ENCODE results near the gene ATP6V1C2. TPM values are rescaled to one million over a fixed set of nuclear protein-coding genes. Genes with fewer than 3 reads are reported as not detected.

The ATP6V1C2 gene
- total and polyA plus RNA-seq, 2 donors (not counting 3 experiments of a cell fraction or from before 2014, with no cell fraction given) = 0.03 to 0.13 TPM

DNA sequence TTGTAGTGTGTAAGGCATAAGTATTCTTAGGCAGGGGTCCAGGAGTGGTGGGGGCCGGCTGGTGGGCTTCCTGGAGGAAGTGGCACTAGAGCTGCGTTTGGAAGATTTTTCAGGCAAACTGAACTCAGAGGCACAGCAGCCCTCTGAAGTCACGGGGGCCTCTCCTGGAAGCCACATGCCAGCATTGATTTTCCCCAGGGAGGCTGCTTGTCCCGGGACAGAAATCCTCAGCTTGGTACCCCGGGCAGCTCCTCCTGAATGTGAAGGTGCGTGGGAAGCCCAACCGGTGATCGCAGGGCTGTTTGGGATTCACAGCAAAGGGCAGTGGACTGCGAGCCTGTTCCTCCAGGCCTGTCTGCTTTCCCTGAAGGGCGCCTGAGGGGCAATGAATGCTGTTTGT lies 92.7 kb downstream of the ATP6V1C2 start:
- BruUV-seq (replicated peaks) = no TSS peak
- intact Hi-C loops (cut with micrococcal nuclease) (loop anchor here (5.0 kb wide), 1 partner anchor 528 kb away; the partner anchor contains the start of gene ROCK2), dilution Hi-C loops (cut with MboI; ENCODE audit: extremely low pct_ligation_motif_present, low sequenced_read_pairs) (no loop called here)
- H3K4me2 ChIP-seq (ENCODE audit: insufficient read depth, low read length) = no peak overlapping the region
- peak overlapping the region; percentile 70 for H2AFZ ChIP-seq (ENCODE audit: low read depth, low read length)
- H3K27ac ChIP-seq (ENCODE audit: insufficient read depth, low read depth, low read length) = peak overlapping the region; percentile 5
- no peak for FAIRE-seq
- peaks cover 34% of the 10 kb centered on the region for H3K4me1 ChIP-seq (ENCODE audit: control insufficient read depth, extremely low read depth, insufficient read depth, low read length)
- TF ChIP-seq, protein P1, sequence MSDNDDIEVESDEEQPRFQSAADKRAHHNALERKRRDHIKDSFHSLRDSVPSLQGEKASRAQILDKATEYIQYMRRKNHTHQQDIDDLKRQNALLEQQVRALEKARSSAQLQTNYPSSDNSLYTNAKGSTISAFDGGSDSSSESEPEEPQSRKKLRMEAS (IDR thresholded peaks at IDR 0.05; ENCODE audit: insufficient read depth, insufficient read length) = no peak
- TF ChIP-seq, protein P2, sequence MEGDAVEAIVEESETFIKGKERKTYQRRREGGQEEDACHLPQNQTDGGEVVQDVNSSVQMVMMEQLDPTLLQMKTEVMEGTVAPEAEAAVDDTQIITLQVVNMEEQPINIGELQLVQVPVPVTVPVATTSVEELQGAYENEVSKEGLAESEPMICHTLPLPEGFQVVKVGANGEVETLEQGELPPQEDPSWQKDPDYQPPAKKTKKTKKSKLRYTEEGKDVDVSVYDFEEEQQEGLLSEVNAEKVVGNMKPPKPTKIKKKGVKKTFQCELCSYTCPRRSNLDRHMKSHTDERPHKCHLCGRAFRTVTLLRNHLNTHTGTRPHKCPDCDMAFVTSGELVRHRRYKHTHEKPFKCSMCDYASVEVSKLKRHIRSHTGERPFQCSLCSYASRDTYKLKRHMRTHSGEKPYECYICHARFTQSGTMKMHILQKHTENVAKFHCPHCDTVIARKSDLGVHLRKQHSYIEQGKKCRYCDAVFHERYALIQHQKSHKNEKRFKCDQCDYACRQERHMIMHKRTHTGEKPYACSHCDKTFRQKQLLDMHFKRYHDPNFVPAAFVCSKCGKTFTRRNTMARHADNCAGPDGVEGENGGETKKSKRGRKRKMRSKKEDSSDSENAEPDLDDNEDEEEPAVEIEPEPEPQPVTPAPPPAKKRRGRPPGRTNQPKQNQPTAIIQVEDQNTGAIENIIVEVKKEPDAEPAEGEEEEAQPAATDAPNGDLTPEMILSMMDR (IDR thresholded peaks at IDR 0.05; ENCODE audit: extremely low read depth in 1 of 2, insufficient read depth in 1 of 2, low read depth in 1 of 2, low read length in 2 of 2) = no peak
- TF ChIP-seq FOS (IDR thresholded peaks at IDR 0.05; ENCODE audit: borderline replicate concordance, insufficient read depth, low read length) (no peak), POLR2AphosphoS5 (IDR thresholded peaks at IDR 0.05; ENCODE audit: insufficient read depth, low read depth, low read length) (no peak), GATA2 (IDR thresholded peaks at IDR 0.05; ENCODE audit: insufficient read depth, insufficient read length, low read depth, low read length) (no peak), MYC (IDR thresholded peaks at IDR 0.05; ENCODE audit: low read depth, low read length) (no peak), POLR2A (IDR thresholded peaks at IDR 0.05; ENCODE audit: low read depth, low read length) (no peak), JUN (IDR thresholded peaks at IDR 0.05; ENCODE audit: borderline replicate concordance, insufficient read depth, insufficient read length, low read depth) (no peak), EZH2 (IDR thresholded peaks at IDR 0.05; ENCODE audit: borderline replicate concordance, low read depth, low read length, severe bottlenecking) (no peak)
- no peaks in the 10 kb centered on the region for H3K9me3 ChIP-seq (replicated peaks; ENCODE audit: control insufficient read depth, insufficient read depth, low read length)
- CTCF ChIA-PET = interaction anchor here (1.2 to 4.0 kb wide), 3 partner anchors 18 to 770 kb away, joined by 3 to 38 read pairs (median 4); no protein-coding TSS in a partner anchor
- H3K79me2 ChIP-seq (ENCODE audit: control insufficient read depth, insufficient read depth, low read length) = peaks cover 34% of the 10 kb centered on the region
- H3K27me3 ChIP-seq (ENCODE audit: control insufficient read depth in 2 of 2, insufficient read depth in 2 of 2, low read length in 2 of 2) = peaks cover 0 to 2% of the 10 kb centered on the region in 2 experiments
- no peak overlapping the region for H3K4me3 ChIP-seq (replicated peaks in 1 of 3; ENCODE audit: insufficient read depth in 1 of 3, low read depth in 1 of 3, low read length in 3 of 3)
- no peaks in the 10 kb centered on the region for H3K9me1 ChIP-seq (replicated peaks; ENCODE audit: control insufficient read depth, extremely low read depth, insufficient read depth, low read length)
- no peaks in the 10 kb centered on the region for H4K20me1 ChIP-seq (replicated peaks; ENCODE audit: control insufficient read depth, extremely low read depth, insufficient read depth, low read length)
- peak; percentile 17 for DNase-seq (ENCODE audit: low read depth, low spot score)
- peaks cover 0 to 2% of the 10 kb centered on the region in 2 experiments for H3K36me3 ChIP-seq (ENCODE audit: control insufficient read depth in 2 of 2, extremely low read depth in 1 of 2, insufficient read depth in 2 of 2, low read length in 2 of 2)
- H3K9ac ChIP-seq (replicated peaks; ENCODE audit: extremely low read depth, insufficient read depth, low read length) = no peak overlapping the region
- POLR2A ChIA-PET = no interaction called here

All from endothelial cell of umbilical vein (primary cell).